GM12878 (cell line): Measurements from ENCODE around the gene PRSS2. TPM values are rescaled to one million over a fixed set of nuclear protein-coding genes. Genes with fewer than 3 reads are reported as not detected.

Source experiments
- ATAC-seq: fragments of 200-7000 bp; cut with Tn5 transposase; 3 replicates; pipeline ENCODE4 v1.9.1; 2020; ENCODE audit warnings: mild to moderate bottlenecking, moderate library complexity
- BruUV-seq: library from RNA; stranded (reverse); fragments of 400-500 nt; replicated peaks from 2 replicates; lab custom pipeline; 2021; lab: Mats Ljungman, UMichigan
- CTCF ChIA-PET: fragments of 300-600 bp; sonication (Branson Sonifier 250); formaldehyde crosslinking; extraction: SDS; loops from one replicate; lab custom pipeline; 2021; ENCODE audit warnings: inconsistent platforms; lab: Yijun Ruan, JAX
- POLR2A ChIA-PET: fragments of 350-600 bp; formaldehyde crosslinking; extraction: SDS; loops from one replicate; lab custom pipeline; 2021; ENCODE audit warnings: inconsistent platforms; lab: Charles Lee
- RAD21 ChIA-PET: fragments of 300-600 bp; sonication (Branson Sonifier 250); formaldehyde crosslinking; loops from one replicate; lab custom pipeline; 2023; ENCODE audit warnings: antibody characterized with exemption; ENCODE audit not compliant: unreplicated experiment; lab: Charles Lee
- SMC1A ChIA-PET: fragments of 300-600 bp; sonication (Branson Sonifier 250); formaldehyde crosslinking; loops from one replicate; lab custom pipeline; 2023; ENCODE audit not compliant: unreplicated experiment, uncharacterized antibody; lab: Charles Lee
- DNase-seq: peaks from one replicate; pipeline ENCODE4 v3.0.0-alpha.2; 2011; ENCODE audit warnings: low read depth, low spot score
- FAIRE-seq: peaks from 3 replicates; lab custom pipeline; 2011; peaks lifted over from hg19 to GRCh38; lab: Jason Lieb, UNC
- H2AFZ ChIP-seq: 2 replicates; pipeline ENCODE4 v1.6.0; 2011; ENCODE audit warnings: low read depth, low read length, control low read depth; ENCODE audit not compliant: control insufficient read depth
- H3K27ac ChIP-seq: 2 replicates; pipeline ENCODE4 v1.5.1; 2011; ENCODE audit warnings: control low read depth; ENCODE audit not compliant: control insufficient read depth, insufficient read depth
- H3K27me3 ChIP-seq, 2 experiments: replicated peaks in 1 of 2; 2 replicates each; pipeline versions ENCODE4 v1.6.0 to v1.6.1; 2011; ENCODE audit warnings: low read length in 1 of 2; ENCODE audit not compliant: control insufficient read depth in 2 of 2, insufficient read depth in 2 of 2
- H3K36me3 ChIP-seq, 2 experiments: 2 replicates each; pipeline ENCODE4 v1.5.1; 2011; ENCODE audit warnings: low read length in 1 of 2; ENCODE audit not compliant: control insufficient read depth in 2 of 2, insufficient read depth in 2 of 2
- H3K4me1 ChIP-seq: 2 replicates; pipeline ENCODE4 v1.6.1; 2011; ENCODE audit warnings: mild to moderate bottlenecking, low read length, moderate library complexity, mixed read lengths; ENCODE audit not compliant: control insufficient read depth, insufficient read depth
- H3K4me2 ChIP-seq: 2 replicates; pipeline ENCODE4 v1.6.0; 2011; ENCODE audit warnings: control low read depth; ENCODE audit not compliant: control insufficient read depth, insufficient read depth
- H3K4me3 ChIP-seq: fragments of 200-600 bp; sonication (generic); 2 replicates; pipeline ENCODE4 v1.5.1; 2016
- H3K79me2 ChIP-seq: 2 replicates; pipeline ENCODE4 v1.6.0; 2011; ENCODE audit warnings: low read length; ENCODE audit not compliant: control insufficient read depth, insufficient read depth
- H3K9ac ChIP-seq: 2 replicates; pipeline ENCODE4 v1.8.0; 2011; ENCODE audit warnings: low read length, control low read depth, mixed read lengths; ENCODE audit not compliant: control insufficient read depth, insufficient read depth
- H3K9me3 ChIP-seq: replicated peaks from 3 replicates; pipeline ENCODE4 v1.5.1; 2011; ENCODE audit warnings: mild to moderate bottlenecking, low read length; ENCODE audit not compliant: control insufficient read depth, insufficient read depth
- H4K20me1 ChIP-seq: 2 replicates; pipeline ENCODE4 v1.6.0; 2011; ENCODE audit not compliant: control insufficient read depth, insufficient read depth
- BCL3 ChIP-seq: IDR thresholded peaks from 2 replicates; pipeline ENCODE4 v1.6.1; 2011; ENCODE audit warnings: borderline replicate concordance, low read depth, mild to moderate bottlenecking, moderate library complexity, low read length; ENCODE audit not compliant: insufficient read depth, poor library complexity, severe bottlenecking
- BRCA1 ChIP-seq: IDR thresholded peaks from 2 replicates; pipeline ENCODE4 v1.6.1; 2011; ENCODE audit warnings: low read depth, low read length, improper control_type of control experiment
- CBFB ChIP-seq: IDR thresholded peaks from 2 replicates; pipeline ENCODE4 v1.6.1; 2016; ENCODE audit warnings: antibody characterized with exemption, low read depth
- CHD2 ChIP-seq: IDR thresholded peaks from 2 replicates; pipeline ENCODE4 v1.6.1; 2011; ENCODE audit warnings: low read depth, low read length, improper control_type of control experiment, borderline replicate concordance
- CHD4 ChIP-seq: fragments of 200-600 bp; sonication (generic); IDR thresholded peaks from 2 replicates; pipeline ENCODE4 v1.6.1; 2016; ENCODE audit warnings: mild to moderate bottlenecking
- FOS ChIP-seq: IDR thresholded peaks from 3 replicates; pipeline ENCODE4 v1.6.1; 2011; ENCODE audit warnings: borderline replicate concordance; ENCODE audit not compliant: insufficient read length; ENCODE audit errors: extremely low read depth
- FOXK2 ChIP-seq: fragments of 450-650 bp; IDR thresholded peaks from 2 replicates; pipeline ENCODE4 v1.6.1; 2017; ENCODE audit warnings: mild to moderate bottlenecking, moderate library complexity
- HDAC6 ChIP-seq: fragments of 200-600 bp; sonication (generic); IDR thresholded peaks from one replicate; pipeline ENCODE4 v1.8.0; 2017; ENCODE audit warnings: antibody characterized with exemption; ENCODE audit not compliant: unreplicated experiment
- MYC ChIP-seq: IDR thresholded peaks from 2 replicates; pipeline ENCODE4 v1.6.1; 2011; ENCODE audit warnings: mild to moderate bottlenecking, low read length, moderate library complexity, inconsistent platforms; ENCODE audit not compliant: insufficient read depth, insufficient replicate concordance, insufficient read length, severe bottlenecking
- NBN ChIP-seq: fragments of 450-650 bp; IDR thresholded peaks from 2 replicates; pipeline ENCODE4 v1.6.1; 2016
- NFXL1 ChIP-seq: fragments of 450-650 bp; IDR thresholded peaks from 2 replicates; pipeline ENCODE4 v1.6.1; 2017; ENCODE audit warnings: antibody characterized with exemption, mild to moderate bottlenecking, borderline replicate concordance
- NR2F1 ChIP-seq: fragments of 450-650 bp; conservative IDR thresholded peaks from 2 replicates; pipeline ENCODE4 v1.6.1; 2017; ENCODE audit warnings: mild to moderate bottlenecking
- WGBS: methylation state at CpG from one replicate; pipeline ENCODE4 v1.1.6; 2016; ENCODE audit warnings: low lambda C conversion rate; ENCODE audit not compliant: insufficient replicate concordance, insufficient coverage; ENCODE audit errors: missing lambda C conversion rate; 5-methylcytosine and 5-hydroxymethylcytosine counted together
- in situ Hi-C: fragments of 300-500 bp; cut with MboI; formaldehyde crosslinking; loops from 9 replicates; pipeline ENCODE4 v1.14.3; 2018; ENCODE audit warnings: mixed read lengths
- intact Hi-C: fragments of 100-400 bp; cut with micrococcal nuclease; formaldehyde crosslinking; loops from one replicate; pipeline ENCODE4 v1.14.2; 2022; ENCODE audit not compliant: unreplicated experiment
- polyA plus RNA-seq, 11 experiments: library from polyadenylated mRNA; depleted of rRNA in 4 of 11; unstranded in 6 of 11; stranded (reverse) in 5 of 11; fragments of >200 nt; fragmentation: Nextera tagmentation in 4 of 11; fragmentation: Illumina TruSeq in 1 of 11; extraction: Ambion mirVana in 4 of 11; extraction: Trizol in 1 of 11; gene quantifications; 1 replicate in 1 of 11; 2 replicates in 10 of 11; pipeline versions ENCODE4 v1.2.1 to v1.2.3, GENCODE V29; 2011 to 2016; ENCODE audit warnings: inconsistent platforms in 2 of 11, missing spikeins in 2 of 11, low read depth in 1 of 11
- total RNA-seq, 4 experiments: library from RNA; depleted of rRNA in 3 of 4; stranded (reverse); fragments of >200 nt in 3 of 4; fragmentation: Illumina TruSeq in 1 of 4; extraction: Trizol in 1 of 4; gene quantifications; 2 replicates each; pipeline versions ENCODE4 v1.2.1 to v1.2.3, GENCODE V29; 2013 to 2021
- TF ChIP-seq, protein P1 (sequence below): fragments of 450-650 bp; IDR thresholded peaks from 2 replicates; pipeline ENCODE4 v1.6.1; 2017; ENCODE audit warnings: mild to moderate bottlenecking, moderate library complexity
- TF ChIP-seq, protein P2 (sequence below), 3 experiments: IDR thresholded peaks in 2 of 3; conservative IDR thresholded peaks in 1 of 3; 2 replicates each; pipeline ENCODE4 v1.5.1; 2011; ENCODE audit warnings: low read depth in 3 of 3, low read length in 3 of 3, mild to moderate bottlenecking in 3 of 3, control low read depth in 2 of 3, moderate library complexity in 2 of 3, inconsistent platforms in 1 of 3, mixed read lengths in 1 of 3; ENCODE audit not compliant: control insufficient read depth in 2 of 3, insufficient read depth in 1 of 3; ENCODE audit errors: extremely low read depth in 1 of 3

The PRSS2 gene
- total and polyA plus RNA-seq, 10 of the 15 experiments (the other 5 are each of a cell fraction or from before 2014, with no cell fraction given) = 0.21 to 28.8 (median 0.41) TPM; not detected in 7

DNA sequence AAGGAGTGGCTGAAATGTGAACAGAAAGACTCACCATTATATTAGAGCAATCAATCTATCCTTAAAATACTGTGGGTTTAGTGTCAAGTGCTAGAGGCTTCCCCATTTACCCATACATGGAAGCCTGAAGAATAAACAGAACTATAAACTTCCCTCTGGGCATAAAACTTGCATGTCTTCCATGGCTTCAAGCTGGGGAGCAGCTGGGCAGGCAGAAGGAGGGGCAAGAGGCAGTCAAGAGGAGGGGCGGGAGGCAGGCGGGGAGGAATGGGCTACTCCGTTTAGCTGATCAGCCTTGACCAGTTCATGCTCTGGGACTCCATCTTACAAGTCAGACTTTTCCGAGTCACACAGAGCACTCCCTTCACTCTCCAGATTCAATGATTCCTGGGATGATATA lies 25.0 kb upstream of the PRSS2 start (continued):
- TF ChIP-seq BCL3 (no peak), CBFB (no peak), CHD2 (no peak)
- TF ChIP-seq, protein P1, sequence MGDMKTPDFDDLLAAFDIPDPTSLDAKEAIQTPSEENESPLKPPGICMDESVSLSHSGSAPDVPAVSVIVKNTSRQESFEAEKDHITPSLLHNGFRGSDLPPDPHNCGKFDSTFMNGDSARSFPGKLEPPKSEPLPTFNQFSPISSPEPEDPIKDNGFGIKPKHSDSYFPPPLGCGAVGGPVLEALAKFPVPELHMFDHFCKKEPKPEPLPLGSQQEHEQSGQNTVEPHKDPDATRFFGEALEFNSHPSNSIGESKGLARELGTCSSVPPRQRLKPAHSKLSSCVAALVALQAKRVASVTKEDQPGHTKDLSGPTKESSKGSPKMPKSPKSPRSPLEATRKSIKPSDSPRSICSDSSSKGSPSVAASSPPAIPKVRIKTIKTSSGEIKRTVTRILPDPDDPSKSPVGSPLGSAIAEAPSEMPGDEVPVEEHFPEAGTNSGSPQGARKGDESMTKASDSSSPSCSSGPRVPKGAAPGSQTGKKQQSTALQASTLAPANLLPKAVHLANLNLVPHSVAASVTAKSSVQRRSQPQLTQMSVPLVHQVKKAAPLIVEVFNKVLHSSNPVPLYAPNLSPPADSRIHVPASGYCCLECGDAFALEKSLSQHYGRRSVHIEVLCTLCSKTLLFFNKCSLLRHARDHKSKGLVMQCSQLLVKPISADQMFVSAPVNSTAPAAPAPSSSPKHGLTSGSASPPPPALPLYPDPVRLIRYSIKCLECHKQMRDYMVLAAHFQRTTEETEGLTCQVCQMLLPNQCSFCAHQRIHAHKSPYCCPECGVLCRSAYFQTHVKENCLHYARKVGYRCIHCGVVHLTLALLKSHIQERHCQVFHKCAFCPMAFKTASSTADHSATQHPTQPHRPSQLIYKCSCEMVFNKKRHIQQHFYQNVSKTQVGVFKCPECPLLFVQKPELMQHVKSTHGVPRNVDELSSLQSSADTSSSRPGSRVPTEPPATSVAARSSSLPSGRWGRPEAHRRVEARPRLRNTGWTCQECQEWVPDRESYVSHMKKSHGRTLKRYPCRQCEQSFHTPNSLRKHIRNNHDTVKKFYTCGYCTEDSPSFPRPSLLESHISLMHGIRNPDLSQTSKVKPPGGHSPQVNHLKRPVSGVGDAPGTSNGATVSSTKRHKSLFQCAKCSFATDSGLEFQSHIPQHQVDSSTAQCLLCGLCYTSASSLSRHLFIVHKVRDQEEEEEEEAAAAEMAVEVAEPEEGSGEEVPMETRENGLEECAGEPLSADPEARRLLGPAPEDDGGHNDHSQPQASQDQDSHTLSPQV = no peak

DNA sequence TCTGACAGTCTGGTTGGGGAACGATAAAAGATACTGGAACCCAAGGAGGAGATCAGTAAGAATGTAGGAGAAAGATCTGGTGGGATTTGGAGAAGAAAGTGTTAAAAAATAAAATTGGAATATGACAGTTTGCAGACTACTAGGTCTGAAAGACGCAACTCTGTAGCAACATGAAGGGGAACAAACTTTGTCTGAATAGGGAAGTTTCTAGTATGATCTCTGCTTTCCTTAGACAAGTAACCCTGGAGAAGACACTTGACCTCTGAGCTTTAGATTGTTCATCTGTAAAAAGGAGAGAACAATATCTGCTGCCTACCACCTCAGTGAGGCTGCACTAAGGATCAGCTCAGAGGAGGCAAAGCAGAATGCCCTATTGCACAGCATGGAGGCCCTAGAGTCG lies 24.5 kb upstream of the PRSS2 start:
- Histone ChIP-seq H4K20me1 (no peaks in the 10 kb centered on the region), H3K4me3 (no peak overlapping the region), H3K79me2 (no peaks in the 10 kb centered on the region), H3K27ac (no peak overlapping the region), H3K36me3 (no peaks in the 10 kb centered on the region), H3K4me1 (no peaks in the 10 kb centered on the region), H3K27me3 (peaks cover 1 to 9% of the 10 kb centered on the region in 2 experiments; a peak in 1 of 4 replicates), H3K9me3 (no peaks in the 10 kb centered on the region), H3K9ac (no peak overlapping the region), H2AFZ (no peak overlapping the region), H3K4me2 (no peak overlapping the region)
- intact Hi-C loops = no loop called here
- ChIA-PET RAD21 (interaction anchor here (1.2 kb wide), 1 partner anchor 37 kb away, joined by 7 read pairs; no protein-coding TSS in a partner anchor), POLR2A (no interaction called here), CTCF (interaction anchor here (0.7 kb wide), 1 partner anchor 120 kb away, joined by 3 read pairs; no protein-coding TSS in a partner anchor), SMC1A (interaction anchor here (1.2 kb wide), 1 partner anchor 37 kb away, joined by 5 read pairs; no protein-coding TSS in a partner anchor)
- 27% methylated on average over 3 of the region's 3 CpGs for WGBS
- in situ Hi-C loops = no loop called here
- ATAC-seq (no peak), DNase-seq (no peak), FAIRE-seq (no peak)
- no TSS peak for BruUV-seq
- TF ChIP-seq NBN (no peak), FOS (no peak), FOXK2 (no peak), NFXL1 (no peak), NR2F1 (no peak), CHD4 (no peak), BRCA1 (no peak), HDAC6 (no peak), MYC (no peak)
- TF ChIP-seq, protein P2, sequence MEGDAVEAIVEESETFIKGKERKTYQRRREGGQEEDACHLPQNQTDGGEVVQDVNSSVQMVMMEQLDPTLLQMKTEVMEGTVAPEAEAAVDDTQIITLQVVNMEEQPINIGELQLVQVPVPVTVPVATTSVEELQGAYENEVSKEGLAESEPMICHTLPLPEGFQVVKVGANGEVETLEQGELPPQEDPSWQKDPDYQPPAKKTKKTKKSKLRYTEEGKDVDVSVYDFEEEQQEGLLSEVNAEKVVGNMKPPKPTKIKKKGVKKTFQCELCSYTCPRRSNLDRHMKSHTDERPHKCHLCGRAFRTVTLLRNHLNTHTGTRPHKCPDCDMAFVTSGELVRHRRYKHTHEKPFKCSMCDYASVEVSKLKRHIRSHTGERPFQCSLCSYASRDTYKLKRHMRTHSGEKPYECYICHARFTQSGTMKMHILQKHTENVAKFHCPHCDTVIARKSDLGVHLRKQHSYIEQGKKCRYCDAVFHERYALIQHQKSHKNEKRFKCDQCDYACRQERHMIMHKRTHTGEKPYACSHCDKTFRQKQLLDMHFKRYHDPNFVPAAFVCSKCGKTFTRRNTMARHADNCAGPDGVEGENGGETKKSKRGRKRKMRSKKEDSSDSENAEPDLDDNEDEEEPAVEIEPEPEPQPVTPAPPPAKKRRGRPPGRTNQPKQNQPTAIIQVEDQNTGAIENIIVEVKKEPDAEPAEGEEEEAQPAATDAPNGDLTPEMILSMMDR (IDR thresholded peaks at IDR 0.05 in 2 of 3, conservative IDR thresholded peaks at IDR 0.05 in 1 of 3; ENCODE audit: control insufficient read depth in 2 of 3, extremely low read depth in 1 of 3, insufficient read depth in 1 of 3, low read depth in 3 of 3, low read length in 3 of 3) = no peak
